NCI-H1417 treated with DMSO at 0.1 percent for 48 hours (cell line): ENCODE data around the gene STIM2.
"Not testable (repeated sequence)": the region's sequence is repeated elsewhere in the genome, so short reads cannot be mapped to it uniquely, and the experiment has no call there.

Experiments used
- DNase-seq: peaks from one replicate; lab custom pipeline; 2025; lab: John Stamatoyannopoulos, UW

The STIM2 gene

GRCh38 chr4:27005501-27005900 lies 144.9 kb downstream of the STIM2 start:
- DNase-seq: no peak

- no peak for DNase-seq
Observed at GRCh38 chr4:27005905-27006590, 145.4 kb downstream of the STIM2 start.

GRCh38 chr4:27006646-27007045 lies 146.0 kb downstream of the STIM2 start:
- no peak for DNase-seq

DNA sequence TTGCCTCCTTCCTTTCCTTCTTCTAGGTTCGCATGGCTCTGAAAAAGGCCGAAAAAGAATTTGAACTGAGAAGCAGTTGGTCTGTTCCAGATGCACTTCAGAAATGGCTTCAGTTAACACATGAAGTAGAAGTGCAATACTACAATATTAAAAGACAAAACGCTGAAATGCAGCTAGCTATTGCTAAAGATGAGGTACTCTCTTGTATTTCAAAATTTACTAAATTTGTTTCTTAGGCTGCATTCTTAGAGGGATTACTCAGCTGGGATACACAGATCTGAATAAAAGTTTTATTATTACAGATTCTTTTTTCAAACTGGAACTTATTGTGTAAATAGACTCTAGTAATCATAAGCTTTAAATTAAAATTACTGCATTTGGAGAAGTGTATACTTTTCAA lies 146.9 kb downstream of the STIM2 start:
- no peak for DNase-seq

GRCh38 chr4:27008679-27009078 lies 148.0 kb downstream of the STIM2 start:
- no peak for DNase-seq

DNA sequence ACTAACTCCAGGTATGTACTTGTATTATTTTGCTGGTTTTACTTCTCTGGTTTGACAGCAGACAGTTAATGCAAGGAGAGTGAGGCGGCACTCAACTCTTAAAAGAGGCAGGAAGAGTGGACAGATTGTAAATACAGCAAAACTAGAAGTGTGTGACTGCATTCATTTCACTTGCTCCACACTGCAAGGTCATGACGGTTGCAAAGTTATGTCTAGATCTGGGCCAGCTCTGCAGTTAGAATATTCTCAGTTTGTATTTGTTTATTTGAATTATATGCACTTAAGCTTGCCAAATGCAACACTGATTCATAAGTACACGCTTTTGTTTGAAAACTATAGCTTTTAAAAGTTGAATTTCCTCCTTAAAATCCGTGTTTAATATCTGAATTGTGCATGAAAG lies 148.9 kb downstream of the STIM2 start:
- DNase-seq: no peak

GRCh38 chr4:27010334-27010940 lies 149.8 kb downstream of the STIM2 start:
- DNase-seq: no peak

- DNase-seq: no peak
Observed at GRCh38 chr4:27011401-27011800, 150.8 kb downstream of the STIM2 start.

DNA sequence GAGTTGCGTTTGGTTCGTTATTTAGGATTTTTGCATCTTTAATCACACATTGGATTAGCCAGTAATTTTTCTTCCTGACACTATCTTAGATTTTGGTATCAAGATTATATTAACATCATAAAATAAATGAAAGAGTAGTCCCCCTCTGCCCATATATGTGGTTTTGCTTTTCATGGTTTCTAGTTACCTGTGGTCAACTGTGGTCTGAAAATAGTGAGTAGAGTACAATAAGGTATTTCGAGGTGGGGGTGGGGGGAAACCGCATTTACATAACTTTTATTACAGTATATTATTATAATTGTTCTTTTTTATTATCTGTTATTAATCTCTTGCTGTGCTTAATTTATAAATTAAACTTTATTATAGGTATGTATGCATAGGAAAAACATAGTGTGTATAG lies 152.4 kb downstream of the STIM2 start:
- no peak for DNase-seq

GRCh38 chr4:27016551-27016950 lies 155.9 kb downstream of the STIM2 start:
- no peak for DNase-seq

- no peak for DNase-seq
Observed at GRCh38 chr4:27017623-27018022, 157.0 kb downstream of the STIM2 start.

DNA sequence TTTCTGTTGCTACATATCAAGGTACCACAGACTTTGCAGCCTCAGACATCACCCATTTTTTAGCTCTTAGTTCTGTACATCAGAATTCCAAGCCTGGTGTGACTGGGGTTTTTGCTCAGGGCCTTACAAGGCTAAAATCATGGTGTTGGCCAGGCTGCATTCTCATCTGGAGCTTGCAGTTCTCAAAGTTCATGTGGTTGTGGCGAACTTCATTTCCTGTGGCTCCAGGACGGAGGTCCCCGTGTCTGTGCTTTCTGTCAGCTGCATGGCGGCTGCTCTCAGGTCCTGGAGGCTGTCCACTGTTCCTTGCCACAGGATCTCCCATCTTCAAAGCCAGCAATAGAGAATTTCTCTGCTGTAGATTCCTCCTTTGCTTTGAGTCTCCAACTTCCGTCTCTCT lies 157.4 kb downstream of the STIM2 start:
- DNase-seq: no peak

GRCh38 chr4:27018910-27019309 lies 158.3 kb downstream of the STIM2 start:
- no peak for DNase-seq

DNA sequence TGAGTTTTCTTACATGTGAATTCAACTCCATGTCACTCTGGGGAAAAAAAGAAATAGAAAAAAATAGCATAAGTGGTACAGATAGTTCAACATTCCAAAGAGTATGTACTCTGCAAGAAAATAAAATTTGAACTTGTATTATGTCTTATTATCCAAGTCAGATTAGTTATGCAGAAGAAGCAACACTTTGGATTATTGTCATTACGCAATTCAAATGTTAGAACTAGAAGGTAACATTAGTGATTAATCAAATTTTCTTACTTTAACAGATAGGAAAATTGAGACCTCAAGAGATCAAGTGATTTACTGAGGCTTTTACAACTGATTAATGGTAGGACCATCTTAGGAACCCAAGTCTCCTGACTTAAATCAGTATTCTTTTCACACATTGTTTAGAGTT lies 159.1 kb downstream of the STIM2 start:
- no peak for DNase-seq

GRCh38 chr4:27020203-27020602 lies 159.6 kb downstream of the STIM2 start:
- DNase-seq: no peak

GRCh38 chr4:27020603-27021002 lies 160.0 kb downstream of the STIM2 start:
- DNase-seq: no peak

DNA sequence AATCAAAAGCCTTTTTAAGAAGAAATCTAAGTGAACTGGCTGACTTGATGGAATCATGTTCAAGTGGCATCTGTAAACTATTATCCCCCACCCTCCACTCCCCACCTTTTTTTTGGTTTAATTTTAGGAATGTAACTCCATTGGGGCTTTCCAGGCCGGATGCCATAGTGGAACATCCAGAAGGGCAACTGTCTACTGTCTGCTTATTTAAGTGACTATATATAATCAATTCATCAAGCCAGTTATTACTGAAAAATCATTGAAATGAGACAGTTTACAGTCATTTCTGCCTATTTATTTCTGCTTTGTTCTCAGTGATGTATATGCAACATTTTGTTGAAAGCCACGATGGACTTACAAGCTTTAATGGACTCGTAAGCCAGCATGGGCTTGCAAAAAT lies 162.3 kb downstream of the STIM2 start:
- DNase-seq: no peak

DNA sequence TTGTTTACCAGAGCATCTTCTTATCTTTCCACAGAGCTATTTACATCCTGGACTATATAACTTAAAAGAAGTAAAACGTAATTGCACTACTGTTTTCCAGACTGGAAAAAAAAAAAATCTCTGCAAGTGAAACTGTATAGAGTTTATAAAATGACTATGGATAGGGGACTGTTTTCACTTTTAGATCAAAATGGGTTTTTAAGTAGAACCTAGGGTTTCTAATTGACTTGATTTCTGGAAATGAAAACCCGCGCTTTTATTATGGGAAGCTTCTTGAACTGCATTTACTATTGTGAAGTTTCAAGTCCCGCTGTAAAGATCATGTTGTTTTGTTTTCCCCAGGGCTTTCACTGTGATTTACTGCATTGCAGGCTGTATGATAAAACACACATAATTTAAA lies 162.7 kb downstream of the STIM2 start:
- no peak for DNase-seq

- DNase-seq: no peak
Observed at GRCh38 chr4:27024805-27025204, 164.2 kb downstream of the STIM2 start.

DNA sequence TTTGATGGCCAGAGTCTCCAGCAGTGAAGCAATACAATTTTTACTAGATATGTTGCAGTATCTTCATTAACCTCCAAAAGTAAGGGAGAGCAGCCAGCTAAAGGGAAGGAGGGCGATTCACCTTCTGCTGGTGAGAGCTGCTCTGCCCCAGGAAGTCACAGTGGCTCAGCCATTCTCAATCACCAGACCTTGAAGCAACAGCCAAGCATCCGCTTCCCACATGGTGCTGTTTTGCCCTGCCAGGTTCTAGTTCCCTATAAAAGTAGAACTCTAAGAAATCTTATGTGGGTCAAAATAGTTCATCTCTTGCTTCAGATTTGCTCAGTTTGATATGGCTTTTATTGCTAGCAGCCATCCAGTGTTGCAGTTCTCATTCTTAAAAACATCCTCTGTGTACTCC lies 166.8 kb downstream of the STIM2 start:
- DNase-seq: no peak

GRCh38 chr4:27035127-27035526 lies 174.5 kb downstream of the STIM2 start:
- not testable (repeated sequence) for DNase-seq

- no peak for DNase-seq
Observed at GRCh38 chr4:27040356-27040755, 179.7 kb downstream of the STIM2 start.

GRCh38 chr4:27042411-27042810 lies 181.8 kb downstream of the STIM2 start:
- DNase-seq: no peak

DNA sequence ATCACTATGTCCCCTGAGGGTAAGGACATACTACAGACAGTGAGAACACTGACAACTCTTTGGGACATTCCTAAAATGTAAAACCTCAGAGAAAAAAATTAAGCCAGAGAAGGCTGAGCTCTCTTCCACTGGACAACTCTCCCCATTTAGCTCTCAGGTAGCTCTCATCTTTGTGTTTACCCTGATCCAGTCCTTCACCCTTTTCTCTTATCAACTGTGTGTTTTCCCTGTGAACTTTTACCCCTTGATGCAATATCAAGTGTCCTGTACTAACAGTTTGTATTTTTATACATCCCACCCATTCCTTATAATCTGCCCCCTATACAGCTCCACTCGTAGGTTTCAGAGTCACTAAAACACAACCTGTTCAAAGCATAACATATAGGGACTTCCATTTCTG lies 182.6 kb downstream of the STIM2 start:
- DNase-seq: no peak
